A549 (cell line): ENCODE results near the gene ADRA2A. TPM values are rescaled to one million over a fixed set of nuclear protein-coding genes. Genes with fewer than 3 reads are reported as not detected.

ENCODE experiments used
- ATAC-seq, 2 experiments: fragments of 200-7000 bp in 1 of 2; fragments of >200 bp in 1 of 2; cut with Nextera tagmentation in 1 of 2; cut with Tn5 transposase in 1 of 2; 3 replicates each; pipeline versions ENCODE4 v1.8.0 to v1.9.1; 2018 to 2020; ENCODE audit warnings: mild to moderate bottlenecking in 1 of 2, moderate library complexity in 1 of 2
- CTCF ChIA-PET: fragments of 300-600 bp; sonication (Branson Sonifier 250); formaldehyde crosslinking; extraction: SDS; loops from one replicate; lab custom pipeline; 2021; ENCODE audit warnings: antibody characterized with exemption, inconsistent platforms; lab: Yijun Ruan, JAX
- POLR2A ChIA-PET: fragments of 350-600 bp; formaldehyde crosslinking; extraction: SDS; loops from one replicate; lab custom pipeline; 2021; ENCODE audit warnings: antibody characterized with exemption, inconsistent platforms; lab: Yijun Ruan, JAX
- DNase-seq, 2 experiments: peaks; one replicate each; pipeline versions ENCODE4 v3.0.0 to v3.0.0-alpha.2; 2011 to 2016; ENCODE audit warnings: low read depth in 1 of 2, low spot score in 1 of 2
- FAIRE-seq: peaks from 2 replicates; lab custom pipeline; 2011; peaks lifted over from hg19 to GRCh38; lab: Jason Lieb, UNC
- H3K27ac ChIP-seq, 2 experiments: fragments of >200 bp; sonication (Bioruptor Twin); formaldehyde crosslinking; 3 replicates each; pipeline ENCODE4 v1.5.1; 2016 to 2017
- H3K4me1 ChIP-seq: fragments of >200 bp; sonication (Bioruptor Twin); formaldehyde crosslinking; 3 replicates; pipeline ENCODE4 v1.6.1; 2016
- H3K4me2 ChIP-seq: fragments of >200 bp; sonication (Bioruptor Twin); formaldehyde crosslinking; 3 replicates; pipeline ENCODE4 v1.6.1; 2016
- H3K4me3 ChIP-seq: fragments of >200 bp; sonication (Bioruptor Twin); formaldehyde crosslinking; 3 replicates; pipeline ENCODE4 v1.5.1; 2016
- H3K9me3 ChIP-seq: fragments of >200 bp; sonication (Bioruptor Twin); formaldehyde crosslinking; 3 replicates; pipeline ENCODE4 v1.6.1; 2016
- BHLHE40 ChIP-seq: IDR thresholded peaks from 2 replicates; pipeline ENCODE4 v1.6.1; 2012; ENCODE audit warnings: low read depth, low read length, inconsistent platforms
- CBX2 ChIP-seq: fragments of 200-600 bp; sonication (generic); IDR thresholded peaks from 2 replicates; pipeline ENCODE4 v1.6.1; 2016; ENCODE audit warnings: low read depth, mild to moderate bottlenecking, borderline replicate concordance
- CEBPB ChIP-seq, 2 experiments: fragments of >200 bp in 1 of 2; sonication (Bioruptor Twin) in 1 of 2; formaldehyde crosslinking in 1 of 2; IDR thresholded peaks; 2 replicates each; pipeline ENCODE4 v1.6.1; 2012 to 2016
- EHMT2 ChIP-seq: fragments of 200-600 bp; sonication (generic); IDR thresholded peaks from 2 replicates; pipeline ENCODE4 v1.6.1; 2016; ENCODE audit warnings: antibody characterized with exemption, low read depth, mild to moderate bottlenecking, moderate library complexity
- EP300 ChIP-seq, 2 experiments: fragments of >200 bp; sonication (Bioruptor Twin); formaldehyde crosslinking; IDR thresholded peaks; 2 replicates in 1 of 2; 3 replicates in 1 of 2; pipeline ENCODE4 v1.6.1; 2016 to 2017
- ESRRA ChIP-seq: fragments of 150-350 bp; IDR thresholded peaks from 2 replicates; pipeline ENCODE4 v1.6.1; 2014; ENCODE audit warnings: mild to moderate bottlenecking, low read length, borderline replicate concordance
- FOSL2 ChIP-seq, 2 experiments: fragments of 450-650 bp in 1 of 2; fragments of >200 bp in 1 of 2; sonication (Bioruptor Twin) in 1 of 2; formaldehyde crosslinking; IDR thresholded peaks; 2 replicates each; pipeline versions ENCODE4 v1.5.0 to v1.6.1; 2016 to 2020; ENCODE audit warnings: mild to moderate bottlenecking in 1 of 2, moderate library complexity in 1 of 2
- HOXB13 ChIP-seq: fragments of 250-450 bp; sonication (Bioruptor Pico); IDR thresholded peaks from 2 replicates; pipeline ENCODE4 v1.5.0; 2020; ENCODE audit warnings: low read depth, mild to moderate bottlenecking, moderate library complexity
- HOXB5 ChIP-seq: fragments of 250-450 bp; sonication (Bioruptor Pico); IDR thresholded peaks from 2 replicates; pipeline ENCODE4 v1.5.0; 2020; ENCODE audit warnings: mild to moderate bottlenecking, moderate library complexity
- JUN ChIP-seq, 2 experiments: fragments of >200 bp; sonication (Bioruptor Twin); formaldehyde crosslinking; IDR thresholded peaks; 2 replicates in 1 of 2; 3 replicates in 1 of 2; pipeline ENCODE4 v1.6.1; 2016 to 2017
- JUNB ChIP-seq: fragments of >200 bp; sonication (Bioruptor Twin); formaldehyde crosslinking; IDR thresholded peaks from 2 replicates; pipeline ENCODE4 v1.6.1; 2016
- KDM1A ChIP-seq: fragments of 200-600 bp; sonication (generic); IDR thresholded peaks from 2 replicates; pipeline ENCODE4 v1.6.1; 2016; ENCODE audit warnings: low read depth, mild to moderate bottlenecking
- KDM5A ChIP-seq: fragments of 200-600 bp; sonication (generic); IDR thresholded peaks from 2 replicates; pipeline ENCODE4 v1.6.1; 2016; ENCODE audit warnings: antibody characterized with exemption, mild to moderate bottlenecking
- MAFK ChIP-seq: fragments of 450-650 bp; IDR thresholded peaks from 2 replicates; pipeline ENCODE4 v1.6.1; 2014; ENCODE audit not compliant: partially characterized antibody
- MAZ ChIP-seq: fragments of 150-350 bp; IDR thresholded peaks from 2 replicates; pipeline ENCODE4 v1.6.1; 2014; ENCODE audit warnings: antibody characterized with exemption, low read depth, low read length, borderline replicate concordance
- MYC ChIP-seq: IDR thresholded peaks from 2 replicates; pipeline ENCODE4 v1.6.1; 2012; ENCODE audit warnings: mild to moderate bottlenecking, inconsistent platforms, low read length, improper control_type of control experiment, borderline replicate concordance
- NPAS2 ChIP-seq: fragments of 250-450 bp; sonication (Bioruptor Pico); IDR thresholded peaks from 2 replicates; pipeline ENCODE4 v1.8.0; 2022; ENCODE audit warnings: mild to moderate bottlenecking, moderate library complexity, borderline replicate concordance
- POLR2A ChIP-seq: IDR thresholded peaks from 2 replicates; pipeline ENCODE4 v1.6.1; 2012; ENCODE audit warnings: mild to moderate bottlenecking, low read length
- POLR2AphosphoS2 ChIP-seq: conservative IDR thresholded peaks from 2 replicates; pipeline ENCODE4 v1.6.1; 2012; ENCODE audit warnings: low read length, improper control_type of control experiment, inconsistent platforms
- SMC3 ChIP-seq: fragments of >200 bp; sonication (Bioruptor Twin); formaldehyde crosslinking; IDR thresholded peaks from 3 replicates; pipeline ENCODE4 v1.6.1; 2018; ENCODE audit warnings: inconsistent platforms
- ZFP36 ChIP-seq: fragments of 450-650 bp; IDR thresholded peaks from 2 replicates; pipeline ENCODE4 v1.6.1; 2014; ENCODE audit warnings: borderline replicate concordance; ENCODE audit not compliant: partially characterized antibody
- ZNF302 ChIP-seq: fragments of 250-450 bp; sonication (Bioruptor Pico); IDR thresholded peaks from 2 replicates; pipeline ENCODE4 v1.9.0; 2021; ENCODE audit warnings: inconsistent platforms, mild to moderate bottlenecking, moderate library complexity
- WGBS: methylation state at CpG from one replicate; pipeline ENCODE4 v1.1.6; 2017; ENCODE audit errors: missing lambda C conversion rate; 5-methylcytosine and 5-hydroxymethylcytosine counted together
- polyA plus RNA-seq, 4 experiments: library from polyadenylated mRNA; depleted of rRNA in 3 of 4; stranded (reverse); fragments of >200 nt; fragmentation: RNase III in 1 of 4; extraction: RNeasy Plus Mini Kit Qiagen cat#74134 plus additional on column Dnase treatment in 1 of 4; gene quantifications; 2 replicates in 3 of 4; 3 replicates in 1 of 4; pipeline ENCODE4 v1.2.3, GENCODE V29; 2011 to 2017
- TF ChIP-seq, protein P1 (sequence below): IDR thresholded peaks from 2 replicates; pipeline ENCODE4 v1.6.1; 2012
- TF ChIP-seq, protein P2 (sequence below): fragments of >200 bp; sonication (Bioruptor Twin); formaldehyde crosslinking; IDR thresholded peaks from 3 replicates; pipeline ENCODE4 v1.5.1; 2016

The ADRA2A gene
- polyA plus RNA-seq, 2 of the 4 experiments (the other 2 are of a cell fraction) = not detected

DNA sequence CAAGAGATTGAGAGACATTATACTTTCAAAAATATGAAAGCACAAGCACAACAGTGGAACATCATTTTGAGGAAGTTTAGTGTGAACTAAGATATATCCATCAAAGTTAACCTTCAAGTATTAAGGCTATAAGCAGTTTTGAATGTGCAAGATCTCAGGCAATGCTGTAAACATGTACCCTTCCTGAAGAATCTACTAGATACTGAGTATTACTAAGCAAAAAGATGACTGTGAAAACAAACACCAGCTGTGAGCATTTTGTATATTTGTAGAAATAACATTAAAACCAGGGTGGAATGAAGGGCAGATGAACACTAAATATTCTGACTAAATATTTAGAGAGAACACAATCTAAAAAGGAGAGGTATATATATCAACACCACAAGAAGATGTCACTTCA lies 41.3 kb upstream of the ADRA2A start:
- FAIRE-seq = peak; percentile 59
- POLR2A ChIA-PET = no interaction called here
- ATAC-seq = no peak
- no peak overlapping the region for H3K27ac ChIP-seq
- H3K4me3 ChIP-seq = no peak overlapping the region
- peaks cover 21% of the 10 kb centered on the region for H3K9me3 ChIP-seq
- H3K4me2 ChIP-seq = no peak overlapping the region
- TF ChIP-seq CEBPB (IDR thresholded peaks at IDR 0.05) = no peak
- no peak for TF ChIP-seq POLR2A
- TF ChIP-seq MAFK = no peak
- no peak for TF ChIP-seq POLR2AphosphoS2
- no peak for TF ChIP-seq SMC3
- TF ChIP-seq KDM5A = no peak
- TF ChIP-seq EHMT2 = no peak
- TF ChIP-seq ESRRA = no peak
- TF ChIP-seq JUNB = no peak
- no peak for TF ChIP-seq NPAS2 (CRISPR knock-in tag)
- TF ChIP-seq KDM1A = no peak
- no peak for TF ChIP-seq HOXB5 (CRISPR knock-in tag)
- no peak for TF ChIP-seq FOSL2 (IDR thresholded peaks at IDR 0.05)
- TF ChIP-seq FOSL2 (CRISPR knock-in tag; IDR thresholded peaks at IDR 0.05) = no peak
- TF ChIP-seq ZNF302 (CRISPR knock-in tag) = no peak
- no peak for TF ChIP-seq ZFP36
- TF ChIP-seq, protein P1, sequence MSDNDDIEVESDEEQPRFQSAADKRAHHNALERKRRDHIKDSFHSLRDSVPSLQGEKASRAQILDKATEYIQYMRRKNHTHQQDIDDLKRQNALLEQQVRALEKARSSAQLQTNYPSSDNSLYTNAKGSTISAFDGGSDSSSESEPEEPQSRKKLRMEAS = no peak
- TF ChIP-seq EP300 (IDR thresholded peaks at IDR 0.05) = no peak
- TF ChIP-seq BHLHE40 = no peak
- DNase-seq = no peak
- no peaks in the 10 kb centered on the region for H3K4me1 ChIP-seq
- CTCF ChIA-PET = no interaction called here

DNA sequence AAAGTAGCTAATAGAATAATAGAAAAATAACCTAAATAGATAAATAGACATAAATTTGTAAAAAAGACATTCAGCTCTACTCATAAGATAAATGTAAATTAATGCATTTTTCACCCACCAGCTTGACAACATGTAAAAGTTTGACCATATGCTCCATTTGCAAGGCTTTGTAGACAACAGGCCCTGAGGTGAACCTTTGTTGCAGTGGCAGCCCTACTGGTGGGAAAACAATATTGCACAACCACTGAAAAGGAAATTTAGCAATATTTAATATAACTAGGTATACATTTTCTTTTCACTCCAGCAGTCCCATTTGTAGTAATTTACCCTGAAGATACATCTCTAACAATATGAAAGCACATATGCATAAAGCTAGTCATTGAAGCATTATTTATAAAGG lies 39.0 kb upstream of the ADRA2A start:
- TF ChIP-seq HOXB5 (CRISPR knock-in tag) (no peak), CEBPB (IDR thresholded peaks at IDR 0.05) (peak; percentile 44 to 65; a peak in 3 of 4 replicates)
- ATAC-seq (no peak), FAIRE-seq (no peak), DNase-seq (peak in 1 of 2 experiments; percentile 5)
- CTCF ChIA-PET = interaction anchor here (0.9 to 1.2 kb wide), 2 partner anchors 20 to 38 kb away, joined by 3 read pairs; no protein-coding TSS in a partner anchor
- H3K4me3 ChIP-seq = no peak overlapping the region
- H3K9me3 ChIP-seq = peaks cover 21% of the 10 kb centered on the region
- no peak overlapping the region for H3K27ac ChIP-seq
- no peak overlapping the region for H3K4me2 ChIP-seq
- no peaks in the 10 kb centered on the region for H3K4me1 ChIP-seq
- POLR2A ChIA-PET = no interaction called here

DNA sequence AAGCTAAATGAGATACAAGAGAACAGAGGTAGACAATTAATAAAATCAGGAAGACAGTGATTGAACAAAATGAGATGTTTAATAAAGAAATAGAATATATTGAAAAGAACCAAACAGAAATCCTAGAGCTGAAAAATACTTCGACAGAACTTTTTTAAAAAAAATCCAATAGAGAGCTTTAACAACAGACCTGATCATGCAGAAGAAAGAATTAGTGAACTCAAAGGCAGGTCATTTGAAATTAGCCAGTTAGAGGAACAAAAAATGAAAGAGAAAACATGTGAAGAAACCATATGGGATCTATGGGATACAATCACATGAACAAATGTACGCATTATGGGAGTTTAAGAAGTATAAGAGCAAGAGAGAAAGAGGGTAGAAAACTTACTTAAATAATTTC lies 37.3 kb upstream of the ADRA2A start:
- 16% methylated on average over 2 of the region's 2 CpGs for WGBS
- CTCF ChIA-PET = no interaction called here
- FAIRE-seq = no peak

DNA sequence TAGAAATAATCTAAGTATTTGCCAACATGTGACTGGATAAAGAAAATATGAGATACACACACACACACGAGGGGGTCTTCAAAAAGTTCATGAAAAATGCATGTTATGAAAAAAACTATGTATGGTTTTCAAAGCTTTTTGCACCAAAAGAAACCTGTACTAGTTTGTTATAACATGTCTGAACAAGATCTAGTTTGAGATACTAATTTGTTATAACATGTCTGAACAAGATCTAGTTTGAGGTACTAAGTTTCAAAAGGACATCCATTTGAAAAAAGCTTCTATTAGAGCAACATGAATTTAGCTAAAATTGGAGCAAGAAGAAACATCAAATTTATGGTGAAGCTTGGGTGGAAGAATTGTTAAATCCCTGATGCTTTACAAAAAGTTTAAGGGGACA lies 19.8 kb upstream of the ADRA2A start:
- Histone ChIP-seq H3K27ac (no peak overlapping the region), H3K4me3 (no peak overlapping the region), H3K9me3 (peaks cover 8% of the 10 kb centered on the region; the same call in 1 of the 3 replicates), H3K4me1 (no peaks in the 10 kb centered on the region), H3K4me2 (no peak overlapping the region)
- no peak for DNase-seq
- WGBS = 2% methylated on average over 1 of the region's 1 CpG
- ChIA-PET CTCF (interaction anchor here (1.8 kb wide), 1 partner anchor 19 kb away, joined by 8 read pairs; the partner anchor contains the start of gene ADRA2A), POLR2A (no interaction called here)
- TF ChIP-seq ESRRA (no peak), JUN (IDR thresholded peaks at IDR 0.05) (no peak), KDM1A (no peak), POLR2AphosphoS2 (no peak), MYC (no peak)
- TF ChIP-seq, protein P2, sequence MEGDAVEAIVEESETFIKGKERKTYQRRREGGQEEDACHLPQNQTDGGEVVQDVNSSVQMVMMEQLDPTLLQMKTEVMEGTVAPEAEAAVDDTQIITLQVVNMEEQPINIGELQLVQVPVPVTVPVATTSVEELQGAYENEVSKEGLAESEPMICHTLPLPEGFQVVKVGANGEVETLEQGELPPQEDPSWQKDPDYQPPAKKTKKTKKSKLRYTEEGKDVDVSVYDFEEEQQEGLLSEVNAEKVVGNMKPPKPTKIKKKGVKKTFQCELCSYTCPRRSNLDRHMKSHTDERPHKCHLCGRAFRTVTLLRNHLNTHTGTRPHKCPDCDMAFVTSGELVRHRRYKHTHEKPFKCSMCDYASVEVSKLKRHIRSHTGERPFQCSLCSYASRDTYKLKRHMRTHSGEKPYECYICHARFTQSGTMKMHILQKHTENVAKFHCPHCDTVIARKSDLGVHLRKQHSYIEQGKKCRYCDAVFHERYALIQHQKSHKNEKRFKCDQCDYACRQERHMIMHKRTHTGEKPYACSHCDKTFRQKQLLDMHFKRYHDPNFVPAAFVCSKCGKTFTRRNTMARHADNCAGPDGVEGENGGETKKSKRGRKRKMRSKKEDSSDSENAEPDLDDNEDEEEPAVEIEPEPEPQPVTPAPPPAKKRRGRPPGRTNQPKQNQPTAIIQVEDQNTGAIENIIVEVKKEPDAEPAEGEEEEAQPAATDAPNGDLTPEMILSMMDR = no peak
- no peak for ATAC-seq
- FAIRE-seq = no peak

More for the DNA sequence above, 37.3 kb upstream of the ADRA2A start:
- H3K4me2 ChIP-seq = no peak overlapping the region
- H3K4me3 ChIP-seq = no peak overlapping the region
- no peaks in the 10 kb centered on the region for H3K4me1 ChIP-seq
- H3K9me3 ChIP-seq = peaks cover 21% of the 10 kb centered on the region
- ATAC-seq = no peak
- POLR2A ChIA-PET = interaction anchor here (1.1 kb wide), 1 partner anchor 15 kb away, joined by 4 read pairs; no protein-coding TSS in a partner anchor
- no peak for DNase-seq
- TF ChIP-seq CBX2 (no peak), HOXB13 (no peak), MAZ (no peak), EP300 (IDR thresholded peaks at IDR 0.05) (no peak)
- no peak overlapping the region for H3K27ac ChIP-seq
